ENCODE measurements around the gene ADSL.

DNA sequence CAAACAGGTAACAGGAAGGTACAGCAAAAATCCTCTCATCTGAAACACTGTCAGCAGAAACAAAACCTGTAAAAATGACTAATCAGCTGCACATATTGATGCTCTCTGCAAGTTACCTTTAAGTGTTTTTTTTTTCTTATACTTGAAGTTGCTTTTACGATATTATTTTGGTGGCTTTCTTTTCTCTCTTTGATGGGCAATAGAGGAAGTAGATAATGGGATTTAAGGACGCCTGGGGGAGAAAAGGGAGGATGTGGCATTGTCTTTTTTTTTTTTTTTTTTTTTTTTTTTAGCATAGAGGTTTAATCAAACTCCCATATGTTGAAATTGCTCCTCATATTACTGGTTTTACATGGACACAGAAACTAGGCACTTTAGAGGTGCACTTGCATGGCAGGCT, 11.4 kb upstream of the ADSL start:
- TF ChIP-seq CTCF (IDR thresholded peaks at IDR 0.05) (no peak), POLR2A (IDR thresholded peaks at IDR 0.05) (no peak)
